CD4-positive, alpha-beta T cell treated with Interleukin-12 subunit alpha and Interleukin-12 subunit beta, for 1 hour (primary cell): ENCODE data around the gene GRHL1.

Experiments used
- DNase-seq: peaks from one replicate; pipeline ENCODE4 v3.0.0-alpha.2; 2020

The GRHL1 gene

DNA sequence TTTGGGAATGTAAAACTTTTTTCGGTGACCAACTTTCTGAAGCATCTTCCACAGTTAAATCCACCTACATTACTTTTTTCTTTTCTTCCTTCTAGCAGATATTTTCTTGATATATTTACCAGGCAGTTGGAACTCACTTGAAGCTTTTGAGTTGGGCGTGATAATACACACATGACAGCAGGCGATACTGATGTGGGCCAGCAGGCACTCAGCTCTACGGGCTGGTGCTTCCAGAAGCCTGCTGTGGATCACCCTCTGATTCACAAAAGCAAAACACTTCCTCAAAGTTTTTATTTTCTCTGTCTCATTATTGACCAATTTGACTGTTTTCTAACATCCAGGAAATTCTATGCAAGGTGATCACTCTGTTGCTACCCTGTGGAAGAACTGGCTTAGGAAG lies 22.9 kb downstream of the GRHL1 start:
- DNase-seq: no peak

DNA sequence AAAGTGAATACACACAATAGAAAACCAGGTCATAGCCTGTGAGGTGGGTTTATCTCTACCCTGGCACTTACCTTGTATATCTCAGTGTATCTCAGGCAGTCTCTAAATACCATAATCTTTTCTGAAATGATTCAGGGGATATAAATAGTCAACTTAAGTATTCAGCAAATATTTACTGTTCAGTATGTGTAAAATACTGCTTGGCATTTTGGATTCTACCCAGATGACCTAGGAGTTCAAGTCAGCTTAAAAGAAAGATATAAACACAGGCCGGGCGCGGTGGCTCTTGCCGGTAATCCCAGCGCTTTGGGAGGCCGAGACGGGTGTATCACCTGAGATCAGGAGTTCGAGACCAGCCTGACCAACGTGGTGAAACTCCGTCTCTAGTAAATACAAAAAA lies 23.8 kb downstream of the GRHL1 start:
- no peak for DNase-seq

- DNase-seq: no peak
Measured at GRCh38 chr2:9975805-9976447, 24.4 kb downstream of the GRHL1 start.

DNA sequence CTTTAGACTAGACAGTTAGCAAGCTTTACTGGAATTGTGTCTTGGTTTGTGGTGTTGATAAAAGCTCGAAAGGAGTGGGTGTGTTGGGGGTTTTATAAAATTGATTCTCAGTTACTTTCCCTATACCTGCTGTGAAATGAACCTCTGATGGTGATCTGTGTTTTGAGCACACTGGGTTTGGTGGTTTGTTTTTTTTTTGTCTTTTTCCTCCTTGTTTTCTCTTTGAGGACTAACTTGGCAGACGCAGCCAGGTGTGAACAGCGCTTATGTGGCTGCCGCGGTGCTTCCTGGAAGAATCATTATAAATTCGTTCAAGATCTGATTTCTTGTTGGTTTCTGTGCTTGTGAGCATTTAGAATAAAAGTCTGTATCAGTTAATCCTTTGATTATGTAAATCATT lies 28.5 kb downstream of the GRHL1 start:
- no peak for DNase-seq

DNA sequence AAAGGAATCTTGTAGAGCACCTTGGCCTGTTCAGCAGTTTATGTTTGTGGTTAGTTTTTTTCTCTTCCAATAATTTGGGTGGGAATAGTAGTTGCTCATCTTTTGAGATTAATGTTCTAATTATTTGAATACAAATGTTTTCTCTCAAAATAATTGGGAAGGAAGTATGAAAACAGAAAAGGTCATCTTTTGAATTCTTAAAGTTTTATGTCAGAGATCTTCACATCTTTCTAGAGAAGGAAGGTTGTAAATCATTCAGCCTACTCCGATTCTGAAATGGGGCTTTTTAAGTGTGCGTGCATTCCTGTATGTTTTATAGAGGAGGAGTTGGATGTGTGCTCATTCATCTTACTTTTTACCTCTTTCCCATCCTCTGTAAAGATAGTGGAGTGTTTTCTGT lies 29.0 kb downstream of the GRHL1 start:
- no peak for DNase-seq

DNA sequence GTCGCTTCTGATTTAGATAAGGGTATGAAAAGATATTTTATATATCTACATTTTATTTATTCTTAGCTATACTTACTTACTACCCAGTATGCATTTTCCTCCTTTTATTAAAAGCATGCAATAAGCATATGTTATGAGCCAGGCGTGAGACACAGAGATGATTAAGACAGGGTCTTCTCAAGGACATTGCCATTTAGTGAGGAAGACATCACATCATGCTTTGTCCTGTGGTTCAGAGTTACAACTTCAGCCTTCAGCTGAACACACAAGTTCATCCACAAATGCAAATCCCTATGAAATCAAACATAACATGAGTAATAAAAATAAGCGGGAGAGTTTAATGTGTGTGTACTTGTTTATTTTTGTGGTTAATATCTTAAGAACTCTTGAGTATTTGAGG lies 30.2 kb downstream of the GRHL1 start:
- no peak for DNase-seq

DNA sequence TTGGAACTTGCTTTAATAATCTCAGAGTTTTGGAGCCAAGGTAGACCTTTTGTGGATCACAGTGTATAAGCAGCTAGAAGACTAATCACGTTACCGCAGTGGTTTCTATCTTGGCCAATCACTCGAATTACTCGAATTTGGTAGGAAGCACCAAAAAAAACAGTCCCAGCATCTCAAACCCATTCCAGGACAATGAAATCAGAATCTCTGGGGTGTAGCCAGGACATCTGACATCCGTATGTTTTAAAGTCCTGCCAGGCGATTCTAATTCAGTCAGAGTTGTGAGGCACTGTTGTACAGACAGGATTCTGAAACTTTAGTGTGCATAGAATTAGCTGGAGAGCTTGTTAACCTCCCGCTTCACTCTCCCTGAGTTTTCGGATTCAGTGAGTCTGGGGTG lies 30.8 kb downstream of the GRHL1 start:
- no peak for DNase-seq

DNA sequence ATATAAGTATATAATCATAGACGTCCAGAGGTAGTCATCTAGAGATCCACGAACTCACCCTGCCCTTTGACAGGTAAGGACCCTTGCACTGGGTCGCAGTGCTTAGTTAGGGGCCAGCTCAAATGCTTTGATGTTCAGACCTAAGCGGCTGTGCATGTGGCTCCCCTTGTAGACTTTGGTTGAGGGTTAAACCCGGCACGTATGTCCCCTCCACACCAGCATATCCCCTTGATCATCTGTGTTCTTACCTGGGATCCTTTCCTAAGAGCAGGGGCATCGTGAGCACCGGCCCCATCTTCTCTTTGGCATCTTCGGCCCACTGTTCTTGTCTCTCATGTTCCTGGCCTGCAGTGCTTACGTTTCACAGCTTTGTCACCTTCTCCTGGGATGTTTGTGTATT lies 31.4 kb downstream of the GRHL1 start:
- DNase-seq: no peak

GRCh38 chr2:9983401-9984216 lies 32.1 kb downstream of the GRHL1 start:
- DNase-seq: no peak

GRCh38 chr2:9984217-9984739 lies 32.8 kb downstream of the GRHL1 start:
- peak; percentile 73 for DNase-seq

DNA sequence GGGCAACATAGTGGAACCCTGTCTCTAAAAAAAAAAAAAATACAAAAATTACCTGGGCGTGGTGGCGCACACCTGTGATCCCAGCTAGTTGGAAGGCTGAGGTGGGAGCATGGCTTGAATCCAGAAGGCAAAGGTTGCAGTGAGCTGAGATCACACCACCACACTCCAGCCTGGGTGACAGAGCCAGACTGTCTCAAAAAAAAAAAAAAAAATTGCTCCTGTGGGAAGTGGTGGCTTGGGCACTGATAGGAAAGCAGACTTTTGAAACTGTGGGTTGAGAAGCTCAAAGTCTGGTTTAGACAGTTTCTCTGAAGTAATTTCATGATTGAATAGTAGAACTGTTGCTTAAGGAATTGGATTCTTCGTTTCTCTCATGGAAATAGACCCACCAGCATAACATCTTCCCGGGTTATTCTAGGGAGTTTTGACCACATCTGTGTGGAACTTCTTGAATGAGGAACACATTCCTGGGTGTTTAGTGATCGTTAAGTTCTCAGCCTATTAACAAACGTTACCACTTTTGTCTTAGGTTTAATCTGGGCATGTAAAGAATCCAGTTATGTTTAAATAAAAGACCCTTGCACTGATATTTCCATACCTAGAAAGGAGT lies 33.5 kb downstream of the GRHL1 start:
- no peak for DNase-seq

DNA sequence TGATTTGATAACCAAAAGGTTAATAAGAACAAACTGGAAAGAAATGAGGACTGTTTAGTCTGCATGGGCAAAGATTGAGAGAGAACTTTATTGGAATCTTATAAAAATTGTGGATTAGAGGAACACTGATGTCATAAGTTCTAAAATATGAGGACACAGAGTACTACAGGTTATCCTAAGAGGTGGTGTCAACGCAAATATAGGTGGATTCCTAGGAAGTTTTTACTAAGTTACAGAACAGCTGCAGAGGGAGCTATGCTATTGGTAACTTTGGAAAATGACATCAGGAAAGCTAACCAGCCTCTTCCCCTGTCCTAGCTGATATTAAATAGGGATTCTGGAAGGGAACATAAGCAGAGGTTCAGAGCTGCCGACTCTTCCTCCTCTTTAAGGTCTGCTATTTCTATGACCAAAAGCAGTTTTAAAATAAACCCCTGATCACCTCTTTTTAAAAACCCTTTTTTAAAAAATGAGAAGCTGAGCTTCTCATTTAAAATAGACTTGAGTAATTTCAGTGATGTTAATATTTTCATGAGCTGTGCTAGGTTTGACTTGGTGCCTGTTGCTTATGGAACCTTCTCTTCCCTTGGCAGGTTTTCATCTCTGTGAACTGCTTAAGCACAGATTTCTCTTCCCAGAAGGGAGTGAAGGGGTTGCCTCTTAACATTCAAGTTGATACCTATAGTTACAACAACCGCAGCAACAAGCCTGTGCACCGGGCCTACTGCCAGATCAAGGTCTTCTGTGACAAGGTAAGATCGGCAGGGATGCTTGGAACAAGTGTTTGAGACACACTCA lies 34.2 kb downstream of the GRHL1 start:
- DNase-seq: no peak

GRCh38 chr2:9988320-9988719 lies 36.8 kb downstream of the GRHL1 start:
- DNase-seq: no peak

DNA sequence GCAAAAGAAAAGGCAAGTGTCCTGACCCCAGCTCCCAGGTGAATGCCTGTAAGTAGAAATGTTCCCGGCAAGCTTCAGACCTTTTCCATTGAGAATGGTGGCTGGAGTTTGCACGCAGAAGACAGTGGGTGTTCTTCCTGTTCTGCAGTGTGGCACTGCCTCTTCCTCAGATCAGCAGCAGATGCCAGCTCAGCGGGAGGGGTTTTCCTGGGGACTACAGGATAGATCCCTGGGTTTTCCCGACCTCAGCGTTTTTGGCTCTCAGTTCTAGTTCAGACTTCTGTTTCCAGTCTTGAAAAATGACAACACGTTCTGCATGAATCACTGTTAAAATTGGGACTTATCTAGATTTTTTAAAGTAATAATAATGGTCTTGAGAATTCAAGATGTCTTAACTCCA lies 39.2 kb downstream of the GRHL1 start:
- DNase-seq: no peak

GRCh38 chr2:9991221-9991620 lies 39.7 kb downstream of the GRHL1 start:
- no peak for DNase-seq

DNA sequence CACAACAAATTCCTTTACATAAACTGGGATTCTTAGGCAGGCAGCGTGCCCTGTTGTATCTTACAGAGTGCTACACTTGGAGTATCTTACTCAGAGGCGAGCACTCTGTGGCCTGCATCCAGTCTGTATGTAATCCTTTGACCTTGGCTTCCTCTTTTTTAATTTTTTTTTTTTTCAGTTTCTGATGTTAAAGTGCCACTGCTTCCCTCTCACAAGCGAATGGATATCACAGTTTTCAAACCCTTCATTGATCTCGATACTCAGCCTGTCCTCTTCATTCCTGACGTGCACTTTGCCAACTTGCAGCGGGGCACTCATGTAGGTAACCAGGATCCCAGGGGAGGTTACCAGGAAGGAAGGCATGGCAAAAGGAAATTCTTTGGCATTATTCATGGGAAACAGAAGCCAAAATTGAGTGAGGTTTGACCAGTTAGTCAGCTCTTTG lies 40.4 kb downstream of the GRHL1 start:
- DNase-seq: no peak

- DNase-seq: no peak
Measured at GRCh38 chr2:9992427-9993187, 41.1 kb downstream of the GRHL1 start.

DNA sequence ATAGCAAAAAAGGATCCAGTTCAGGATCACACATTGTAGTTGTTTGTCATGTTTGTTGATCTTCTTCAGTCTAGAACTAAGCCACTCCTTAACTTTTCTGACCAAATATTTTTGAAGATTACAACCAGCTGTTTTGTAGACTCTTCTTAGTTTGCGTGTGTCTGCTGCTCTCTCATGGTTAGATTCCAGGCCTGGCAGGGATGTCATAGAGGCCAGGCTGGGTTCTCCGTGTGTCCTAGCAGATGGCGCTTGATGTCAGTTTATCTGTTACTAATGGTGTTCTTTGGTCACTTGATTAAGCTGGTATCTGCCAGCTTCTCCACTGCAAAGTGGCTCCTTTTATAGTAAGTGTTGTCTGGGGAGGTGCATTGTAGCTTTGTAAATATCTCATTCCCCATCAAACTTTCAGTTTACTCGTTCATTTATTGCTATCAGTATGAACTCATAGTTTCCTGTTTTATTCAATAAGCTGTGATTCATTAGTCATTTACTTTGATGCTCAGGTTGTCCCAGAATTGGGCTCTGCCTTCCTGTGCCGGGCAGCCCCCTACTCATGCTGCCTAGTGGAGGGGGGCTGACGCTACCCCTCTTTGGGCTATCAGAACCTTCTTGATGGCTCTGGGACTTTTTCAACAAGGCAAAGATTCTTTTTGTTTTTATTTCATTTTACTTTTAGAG lies 42.1 kb downstream of the GRHL1 start:
- no peak for DNase-seq

- DNase-seq: no peak
Measured at GRCh38 chr2:9994462-9994861, 43.0 kb downstream of the GRHL1 start.

GRCh38 chr2:9995059-9995458 lies 43.6 kb downstream of the GRHL1 start:
- DNase-seq: no peak

DNA sequence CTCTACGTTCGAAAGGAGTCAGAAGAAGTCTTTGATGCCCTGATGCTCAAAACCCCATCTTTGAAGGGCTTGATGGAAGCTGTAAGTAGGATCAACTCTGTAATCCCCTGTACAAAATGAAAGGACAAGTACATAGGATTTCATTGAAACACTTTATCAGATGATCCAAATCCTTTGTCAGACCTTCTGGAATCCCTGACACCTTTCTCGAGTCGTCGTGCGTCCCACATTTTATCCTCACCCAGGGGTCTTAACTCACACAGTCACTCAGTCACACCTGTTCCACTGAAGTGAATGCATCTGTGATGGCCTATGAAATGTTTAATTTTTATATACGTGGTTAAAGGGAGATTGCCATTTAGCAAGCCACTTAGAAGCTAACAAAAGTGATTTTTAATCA lies 44.8 kb downstream of the GRHL1 start:
- DNase-seq: no peak

DNA sequence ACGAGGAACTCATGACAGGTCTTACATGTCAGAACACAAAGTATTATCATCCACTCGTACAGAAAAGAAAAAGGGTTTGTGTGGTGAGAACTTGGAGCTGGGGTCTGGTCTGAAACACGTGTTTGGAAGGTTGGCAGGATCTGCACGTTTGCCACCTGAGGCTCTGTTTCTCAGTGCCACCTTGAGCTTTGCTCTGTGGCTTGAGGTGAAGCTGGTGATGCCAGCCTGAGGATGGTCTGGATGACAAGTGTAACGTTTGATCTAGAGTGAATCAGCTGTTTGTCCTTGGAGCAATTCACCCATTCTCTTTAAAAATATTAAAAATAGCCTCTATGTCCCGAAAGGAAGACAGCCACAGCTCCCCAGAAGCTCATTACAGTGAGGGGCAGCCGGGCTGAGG lies 46.4 kb downstream of the GRHL1 start:
- DNase-seq: no peak
